ENCODE data around the gene NSUN3.

The NSUN3 gene

GRCh38 chr3:94117729-94118128 is 54.9 kb downstream of the NSUN3 start:
- no peak for DNase-seq (ENCODE audit: low read depth in 2 of 3, low spot score in 2 of 3)

GRCh38 chr3:94118390-94118789 is 55.5 kb downstream of the NSUN3 start:
- DNase-seq (ENCODE audit: low read depth in 2 of 3, low spot score in 2 of 3) = no peak

GRCh38 chr3:94121161-94121560 is 58.3 kb downstream of the NSUN3 start:
- no peak for DNase-seq (ENCODE audit: low read depth in 2 of 3, low spot score in 2 of 3)

GRCh38 chr3:94127115-94127514 is 64.3 kb downstream of the NSUN3 start:
- no peak for DNase-seq (ENCODE audit: low read depth in 2 of 3, low spot score in 2 of 3)

GRCh38 chr3:94130690-94131089 is 67.8 kb downstream of the NSUN3 start:
- no peak for DNase-seq (ENCODE audit: low read depth in 2 of 3, low spot score in 2 of 3)

GRCh38 chr3:94132777-94133176 is 69.9 kb downstream of the NSUN3 start:
- DNase-seq (ENCODE audit: low read depth in 2 of 3, low spot score in 2 of 3) = no peak

- no peak for DNase-seq (ENCODE audit: low read depth in 2 of 3, low spot score in 2 of 3)
Measured at GRCh38 chr3:94136133-94136532, 73.3 kb downstream of the NSUN3 start.

GRCh38 chr3:94137377-94137776 is 74.5 kb downstream of the NSUN3 start:
- DNase-seq (ENCODE audit: low read depth in 2 of 3, low spot score in 2 of 3) = no peak

GRCh38 chr3:94146455-94146854 is 83.6 kb downstream of the NSUN3 start:
- DNase-seq (ENCODE audit: low read depth in 2 of 3, low spot score in 2 of 3) = no peak

- no peak for DNase-seq (ENCODE audit: low read depth in 2 of 3, low spot score in 2 of 3)
Measured at GRCh38 chr3:94147012-94147411, 84.2 kb downstream of the NSUN3 start.

- no peak for DNase-seq (ENCODE audit: low read depth in 2 of 3, low spot score in 2 of 3)
Measured at GRCh38 chr3:94150113-94150512, 87.3 kb downstream of the NSUN3 start.

GRCh38 chr3:94156626-94157025 is 93.8 kb downstream of the NSUN3 start:
- DNase-seq (ENCODE audit: low read depth in 2 of 3, low spot score in 2 of 3) = no peak

- DNase-seq (ENCODE audit: low read depth in 2 of 3, low spot score in 2 of 3) = no peak
Measured at GRCh38 chr3:94158512-94158911, 95.7 kb downstream of the NSUN3 start.

GRCh38 chr3:94159062-94159828 is 96.4 kb downstream of the NSUN3 start:
- DNase-seq (ENCODE audit: low read depth in 2 of 3, low spot score in 2 of 3) = no peak

GRCh38 chr3:94162700-94163099 is 99.8 kb downstream of the NSUN3 start:
- DNase-seq (ENCODE audit: low read depth in 2 of 3, low spot score in 2 of 3) = no peak

- DNase-seq (ENCODE audit: low read depth in 2 of 3, low spot score in 2 of 3) = no peak
Measured at GRCh38 chr3:94167346-94167745, 104.5 kb downstream of the NSUN3 start.

GRCh38 chr3:94167796-94168195 is 104.9 kb downstream of the NSUN3 start:
- DNase-seq (ENCODE audit: low read depth in 2 of 3, low spot score in 2 of 3) = no peak

GRCh38 chr3:94171954-94172353 is 109.1 kb downstream of the NSUN3 start:
- DNase-seq (ENCODE audit: low read depth in 2 of 3, low spot score in 2 of 3) = no peak

GRCh38 chr3:94172695-94173310 is 109.9 kb downstream of the NSUN3 start:
- no peak for DNase-seq (ENCODE audit: low read depth in 2 of 3, low spot score in 2 of 3)

GRCh38 chr3:94173673-94174434 is 111.0 kb downstream of the NSUN3 start:
- DNase-seq (ENCODE audit: low read depth in 2 of 3, low spot score in 2 of 3) = no peak

GRCh38 chr3:94175677-94176076 is 112.8 kb downstream of the NSUN3 start:
- DNase-seq (ENCODE audit: low read depth in 2 of 3, low spot score in 2 of 3) = no peak
